KOPT-K1 (cell line): ENCODE data around the gene IRX1.

Experiments
- H3K27ac ChIP-seq: fragments of 200-600 bp; sonication (generic); 2 replicates; pipeline ENCODE4 v1.5.1; 2016; ENCODE audit warnings: antibody characterized with exemption, mild to moderate bottlenecking, low read depth, low read length; ENCODE audit not compliant: poor library complexity, severe bottlenecking
- H3K36me3 ChIP-seq: fragments of 200-600 bp; sonication (generic); 2 replicates; pipeline ENCODE4 v1.5.1; 2017; ENCODE audit warnings: antibody characterized with exemption, mild to moderate bottlenecking, low read length, moderate library complexity; ENCODE audit not compliant: insufficient read depth
- H3K9me3 ChIP-seq: fragments of 200-600 bp; sonication (generic); 2 replicates; pipeline ENCODE4 v1.5.1; 2017; ENCODE audit warnings: antibody characterized with exemption, low read length, mild to moderate bottlenecking; ENCODE audit not compliant: insufficient read depth, poor library complexity, severe bottlenecking

The IRX1 gene

DNA sequence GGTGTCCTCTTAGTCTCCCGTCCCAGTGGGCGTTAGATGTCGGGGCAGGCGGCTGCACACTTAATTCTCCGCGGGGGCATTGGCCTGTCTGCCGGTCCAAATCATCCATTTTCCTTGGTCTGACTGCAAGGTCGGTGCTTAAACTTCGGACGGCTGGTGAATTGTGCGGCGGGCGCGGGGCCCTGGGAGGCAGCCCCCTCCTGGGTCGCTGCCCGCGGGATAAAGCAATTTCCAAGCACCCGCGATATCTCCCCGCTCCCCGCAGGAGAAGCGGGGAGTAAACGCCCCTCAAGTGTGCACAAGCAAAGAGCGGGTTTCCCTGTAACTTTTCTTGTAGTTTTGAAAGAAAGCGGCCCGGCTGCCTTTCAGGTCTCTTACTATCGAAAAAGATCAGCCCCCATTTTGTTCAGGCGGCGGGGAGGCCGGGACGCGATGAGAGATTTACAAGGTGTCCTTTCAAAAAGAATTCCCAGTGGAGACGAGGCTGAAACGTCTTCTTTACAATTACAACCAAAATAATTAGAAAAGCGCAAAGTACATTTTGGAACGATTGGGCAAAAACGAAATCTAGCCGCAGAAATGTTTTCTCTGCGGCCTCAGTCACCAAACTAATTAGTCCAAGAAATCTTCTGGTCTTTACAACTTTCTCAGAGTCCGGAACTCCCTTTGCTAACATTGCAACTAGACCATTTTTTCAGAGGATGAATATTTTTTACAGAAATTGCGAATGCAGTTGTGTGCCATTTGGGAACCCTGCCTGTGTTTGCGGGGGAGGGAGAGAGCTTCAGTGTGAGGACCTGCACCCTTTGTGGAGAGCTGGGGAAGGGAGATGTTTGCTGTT is 1.8 kb downstream of the IRX1 start:
- Histone ChIP-seq H3K27ac (no peak overlapping the region), H3K9me3 (peaks cover 83% of the 10 kb centered on the region), H3K36me3 (no peaks in the 10 kb centered on the region)

DNA sequence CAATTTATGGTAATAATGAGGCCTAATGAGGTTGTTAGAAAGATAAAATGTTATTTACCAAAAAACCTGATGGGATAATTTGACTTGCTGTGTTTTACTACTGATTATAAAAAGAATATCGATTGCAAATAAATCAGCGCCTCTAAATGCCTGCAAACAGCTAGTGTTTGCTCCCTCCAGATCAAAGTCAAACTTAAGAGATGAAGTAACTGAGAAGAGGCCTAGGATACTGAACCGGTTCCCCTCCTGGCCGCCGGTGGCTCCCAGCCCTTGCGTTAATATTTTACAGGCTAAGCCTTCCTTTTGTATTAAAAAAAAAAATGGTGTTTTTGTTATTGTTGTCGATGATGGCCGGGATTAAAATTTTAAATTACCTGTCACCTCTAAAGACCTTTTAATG is 2.6 kb downstream of the IRX1 start:
- Histone ChIP-seq H3K36me3 (no peaks in the 10 kb centered on the region), H3K27ac (no peak overlapping the region), H3K9me3 (peaks cover 83% of the 10 kb centered on the region)

DNA sequence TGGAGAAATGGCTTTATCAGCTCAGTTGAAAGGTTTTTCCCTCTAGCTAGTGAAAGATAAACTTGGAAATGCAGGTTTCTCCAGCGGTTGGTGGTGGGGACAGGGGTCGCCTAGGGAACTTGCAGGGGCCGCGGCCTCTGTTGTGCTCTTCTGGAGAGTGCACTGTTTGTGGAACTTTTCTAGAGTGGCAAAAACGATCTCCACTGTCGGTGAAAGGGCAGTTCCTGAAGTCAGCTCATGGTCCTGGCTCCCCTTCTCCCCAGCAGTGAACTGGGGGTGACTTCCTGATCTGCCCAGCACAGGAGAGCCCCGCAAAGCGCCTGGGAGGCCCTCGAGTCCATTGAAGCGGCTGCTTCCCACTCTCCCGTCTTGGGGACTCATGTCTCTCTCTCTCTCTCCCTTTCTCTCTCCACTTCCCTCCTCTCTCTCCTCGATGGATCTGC is 3.2 kb downstream of the IRX1 start:
- peaks cover 83% of the 10 kb centered on the region for H3K9me3 ChIP-seq
- H3K36me3 ChIP-seq: no peaks in the 10 kb centered on the region
- H3K27ac ChIP-seq: no peak overlapping the region

DNA sequence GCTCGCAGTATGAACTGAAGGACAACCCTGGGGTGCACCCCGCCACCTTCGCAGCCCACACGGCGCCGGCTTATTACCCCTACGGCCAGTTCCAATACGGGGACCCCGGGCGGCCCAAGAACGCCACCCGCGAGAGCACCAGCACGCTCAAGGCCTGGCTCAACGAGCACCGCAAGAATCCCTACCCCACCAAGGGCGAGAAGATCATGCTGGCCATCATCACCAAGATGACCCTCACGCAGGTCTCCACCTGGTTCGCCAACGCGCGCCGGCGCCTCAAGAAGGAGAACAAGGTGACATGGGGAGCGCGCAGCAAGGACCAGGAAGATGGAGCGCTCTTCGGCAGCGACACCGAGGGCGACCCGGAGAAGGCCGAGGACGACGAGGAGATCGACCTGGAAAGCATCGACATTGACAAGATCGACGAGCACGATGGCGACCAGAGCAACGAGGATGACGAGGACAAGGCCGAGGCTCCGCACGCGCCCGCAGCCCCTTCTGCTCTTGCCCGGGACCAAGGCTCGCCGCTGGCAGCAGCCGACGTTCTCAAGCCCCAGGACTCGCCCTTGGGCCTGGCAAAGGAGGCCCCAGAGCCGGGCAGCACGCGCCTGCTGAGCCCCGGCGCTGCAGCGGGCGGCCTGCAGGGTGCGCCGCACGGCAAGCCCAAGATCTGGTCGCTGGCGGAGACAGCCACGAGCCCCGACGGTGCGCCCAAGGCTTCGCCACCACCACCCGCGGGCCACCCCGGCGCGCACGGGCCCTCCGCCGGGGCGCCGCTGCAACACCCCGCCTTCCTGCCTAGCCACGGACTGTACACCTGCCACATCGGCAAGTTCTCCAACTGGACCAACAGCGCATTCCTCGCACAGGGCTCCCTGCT is 3.8 kb downstream of the IRX1 start:
- peaks cover 83% of the 10 kb centered on the region for H3K9me3 ChIP-seq
- no peak overlapping the region for H3K27ac ChIP-seq
- no peaks in the 10 kb centered on the region for H3K36me3 ChIP-seq

DNA sequence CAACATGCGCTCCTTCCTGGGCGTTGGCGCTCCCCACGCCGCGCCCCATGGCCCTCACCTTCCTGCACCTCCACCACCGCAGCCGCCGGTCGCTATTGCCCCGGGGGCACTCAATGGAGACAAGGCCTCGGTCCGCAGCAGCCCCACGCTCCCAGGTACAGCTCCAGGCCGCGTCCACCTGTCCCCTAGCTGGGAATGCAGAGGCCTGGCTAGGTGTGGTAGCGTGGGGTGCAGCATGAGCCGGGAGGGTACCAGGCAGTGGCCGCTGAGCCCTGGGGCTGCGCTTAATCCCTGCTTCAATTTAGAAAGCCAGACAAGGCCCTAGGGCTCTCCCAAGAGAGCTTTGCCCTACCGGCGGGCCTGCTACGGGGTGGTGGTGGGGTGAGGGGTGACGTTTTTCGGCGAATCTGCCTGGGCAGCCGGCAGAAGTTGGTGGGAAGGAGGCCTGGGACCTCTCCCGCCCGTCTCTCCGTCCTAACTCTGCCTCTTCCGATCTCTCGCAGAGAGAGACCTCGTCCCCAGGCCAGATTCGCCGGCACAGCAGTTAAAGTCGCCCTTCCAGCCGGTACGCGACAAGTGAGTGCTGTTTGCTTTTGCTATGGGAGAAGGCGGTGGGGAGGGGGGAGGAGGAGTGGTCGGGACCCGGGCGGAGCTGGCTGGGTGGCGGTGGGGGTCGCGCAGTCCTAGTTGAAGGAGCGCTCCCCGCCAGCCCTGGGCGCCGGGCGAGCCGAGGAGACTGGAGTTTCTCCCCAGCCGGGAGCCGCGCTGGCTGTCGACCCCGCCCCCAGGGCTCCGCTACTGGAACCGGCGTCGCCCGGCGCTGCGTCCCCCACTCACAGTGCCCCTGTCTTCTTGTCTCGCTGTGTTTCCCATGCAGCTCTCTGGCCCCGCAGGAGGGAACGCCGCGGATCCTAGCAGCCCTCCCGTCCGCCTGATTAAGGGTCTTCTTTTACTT is 4.8 kb downstream of the IRX1 start:
- no peak overlapping the region for H3K27ac ChIP-seq
- no peaks in the 10 kb centered on the region for H3K36me3 ChIP-seq

DNA sequence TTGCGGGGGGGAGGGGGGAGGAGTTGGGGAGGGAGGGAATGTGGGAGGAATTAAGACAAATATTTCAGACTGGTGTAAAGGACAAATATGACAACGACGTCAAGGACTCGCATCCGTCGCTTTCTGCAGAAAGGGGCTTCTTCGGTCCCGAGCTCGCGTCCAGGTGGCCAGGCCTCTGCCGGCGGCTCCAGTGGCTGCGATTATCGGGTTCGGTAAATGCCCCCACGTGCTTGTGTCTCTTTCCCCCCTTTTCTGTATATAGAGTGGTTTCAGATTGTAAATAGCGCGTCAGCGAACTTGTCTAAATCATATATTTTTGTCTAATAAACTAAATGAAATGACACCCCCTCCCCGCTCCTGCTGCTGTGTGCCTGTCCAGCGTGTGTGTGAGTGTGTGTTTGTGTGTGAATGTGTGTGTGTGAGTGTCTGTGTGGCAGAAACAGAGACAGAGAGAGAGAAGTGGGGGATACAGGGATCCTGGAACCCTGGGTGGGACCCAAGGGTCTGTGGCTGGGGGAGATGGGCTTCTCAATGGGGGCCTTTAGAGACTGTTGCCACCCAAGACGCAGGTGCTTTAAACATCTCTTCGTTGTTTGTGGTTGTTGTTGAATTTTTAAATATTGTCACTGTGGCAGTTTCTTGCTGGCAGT is 5.6 kb downstream of the IRX1 start:
- H3K27ac ChIP-seq: no peak overlapping the region
- peaks cover 88% of the 10 kb centered on the region for H3K9me3 ChIP-seq
- no peaks in the 10 kb centered on the region for H3K36me3 ChIP-seq

More for the DNA sequence above, 4.8 kb downstream of the IRX1 start:
- H3K9me3 ChIP-seq: peaks cover 83% of the 10 kb centered on the region

DNA sequence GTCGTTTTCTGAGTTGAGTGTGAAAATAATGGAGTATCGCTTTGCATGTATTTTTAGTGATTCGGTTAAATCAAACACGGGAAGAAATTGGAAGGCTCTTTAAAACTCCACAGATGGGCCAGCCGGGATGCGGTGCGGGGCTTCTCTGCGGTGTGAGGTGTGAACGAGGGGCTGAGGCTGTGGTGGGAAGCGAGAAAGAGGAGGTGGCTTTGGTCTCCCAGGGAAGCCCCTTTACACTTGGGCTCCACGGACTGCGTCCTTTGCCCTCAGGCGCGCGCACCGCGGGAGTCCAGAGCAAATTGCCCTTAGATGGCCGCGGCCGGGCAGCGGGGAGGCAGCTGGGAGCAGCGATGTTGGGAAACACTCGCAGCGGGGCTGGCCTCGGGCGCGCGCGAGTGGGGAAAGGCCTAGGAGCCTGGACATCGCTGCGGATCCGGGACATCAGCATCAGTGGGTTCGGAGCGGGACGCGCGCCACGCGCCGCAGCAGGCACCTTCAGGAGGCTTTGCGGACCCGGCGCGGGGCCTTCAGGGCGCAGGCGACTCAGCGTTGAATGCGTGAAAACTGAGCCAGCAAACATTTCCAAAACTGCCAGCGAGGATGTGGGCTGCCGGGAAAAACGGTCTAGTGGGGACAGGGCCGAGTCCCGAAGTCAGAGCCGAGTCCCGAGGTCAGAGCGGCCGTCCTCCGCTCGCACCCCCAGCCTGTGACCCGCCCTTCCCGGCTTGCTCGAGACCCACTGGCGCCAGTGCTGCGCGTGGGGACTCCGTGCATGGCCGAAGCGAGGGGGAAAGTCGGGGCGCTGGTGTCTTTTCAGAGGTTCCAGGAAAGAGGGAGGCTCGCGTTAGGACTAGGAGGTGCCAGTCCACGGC is 6.5 kb downstream of the IRX1 start:
- peaks cover 87% of the 10 kb centered on the region for H3K9me3 ChIP-seq
- H3K27ac ChIP-seq: no peak overlapping the region
- H3K36me3 ChIP-seq: no peaks in the 10 kb centered on the region

DNA sequence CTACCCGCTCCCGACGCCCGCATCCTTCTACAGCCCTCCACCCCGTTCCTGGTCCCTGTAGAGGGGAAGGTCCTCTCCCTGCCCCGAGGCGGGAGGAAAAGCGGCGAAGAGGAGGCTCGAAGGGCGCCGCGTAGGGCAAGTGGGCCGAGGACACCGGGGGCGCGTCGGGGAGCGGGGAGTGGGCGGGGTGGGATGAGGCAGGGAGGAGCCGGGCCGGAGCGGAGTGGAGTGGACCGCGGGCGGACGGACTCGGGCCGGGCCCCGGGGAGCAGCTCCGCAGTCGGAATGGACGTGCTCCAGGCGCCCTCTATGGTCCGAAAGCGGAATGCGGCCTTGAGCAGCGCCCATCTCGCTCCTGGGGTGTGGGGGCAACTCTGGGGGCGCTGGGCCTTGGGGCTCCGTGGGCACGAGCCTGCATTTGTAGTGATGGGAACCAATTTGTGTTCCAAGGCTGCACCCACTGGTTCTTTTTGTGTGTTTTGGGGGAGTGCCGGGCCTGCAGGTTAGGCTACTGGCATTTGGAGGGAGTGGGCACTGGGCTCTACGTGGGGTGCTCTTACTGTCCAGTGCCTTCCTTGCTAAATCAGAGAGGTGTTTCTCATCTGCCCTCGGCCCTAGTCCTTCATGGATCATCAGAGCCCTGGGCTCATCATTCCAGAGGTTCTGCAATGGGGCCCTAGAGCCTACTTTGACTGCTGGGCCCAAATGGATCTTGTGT is 7.3 kb downstream of the IRX1 start:
- no peaks in the 10 kb centered on the region for H3K36me3 ChIP-seq
- H3K27ac ChIP-seq: no peak overlapping the region
- H3K9me3 ChIP-seq: peaks cover 85% of the 10 kb centered on the region

DNA sequence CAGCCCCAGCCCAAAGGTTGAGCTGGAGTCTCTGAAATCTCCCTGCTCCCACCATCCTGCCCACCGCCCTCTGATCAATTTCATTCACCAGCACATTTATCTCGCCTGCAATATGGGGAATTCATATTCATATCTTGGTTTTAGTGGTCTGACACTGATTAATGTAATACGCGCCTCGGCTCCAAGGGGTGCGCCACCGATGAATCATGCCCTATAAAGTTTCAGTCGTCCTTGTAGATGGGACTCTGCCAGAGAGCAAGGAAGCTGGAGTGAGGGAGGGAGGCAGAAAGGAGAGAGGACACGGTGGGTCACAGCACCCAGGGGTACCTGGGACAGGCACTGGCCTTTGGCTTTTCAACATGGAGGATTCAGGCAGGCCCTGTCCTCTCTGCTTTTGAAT is 8.9 kb downstream of the IRX1 start:
- peaks cover 75% of the 10 kb centered on the region for H3K9me3 ChIP-seq
- H3K27ac ChIP-seq: no peak overlapping the region
- H3K36me3 ChIP-seq: no peaks in the 10 kb centered on the region

DNA sequence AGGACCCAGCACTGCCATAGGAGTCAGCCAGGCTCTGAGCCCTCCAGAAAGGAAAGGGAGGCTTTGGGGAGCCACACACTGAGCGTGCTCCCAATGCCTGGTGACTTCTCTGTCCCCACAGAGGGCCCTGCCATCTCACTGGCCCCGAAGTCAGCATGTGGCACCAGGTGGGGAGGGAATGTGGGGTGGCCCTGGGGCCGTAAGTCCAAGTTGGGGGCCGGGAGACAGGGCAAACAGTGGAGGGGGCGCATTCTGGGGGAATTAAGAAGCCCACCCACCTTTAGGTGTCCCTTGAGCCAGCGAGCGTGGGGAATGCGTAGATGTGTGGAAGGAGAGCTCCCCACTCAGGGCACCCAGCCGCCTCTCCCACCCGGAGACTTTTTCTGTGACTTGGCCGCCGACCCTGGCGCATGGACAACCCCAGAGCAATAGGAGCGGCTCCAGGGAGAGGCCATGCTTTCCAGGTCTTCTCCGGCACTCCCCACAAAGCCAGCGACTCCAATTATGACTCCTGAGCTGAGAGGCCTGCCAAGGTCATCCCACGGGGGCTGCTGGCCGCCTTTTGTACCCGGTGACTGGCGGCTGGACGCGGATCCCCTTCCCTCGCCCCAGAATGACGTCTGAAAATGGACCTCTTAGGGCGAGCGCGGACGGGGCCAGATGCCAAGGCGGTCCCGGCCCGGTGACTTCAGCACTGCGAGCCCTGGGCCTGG is 9.8 kb downstream of the IRX1 start:
- peaks cover 66% of the 10 kb centered on the region for H3K9me3 ChIP-seq
- H3K27ac ChIP-seq: no peak overlapping the region
- H3K36me3 ChIP-seq: no peaks in the 10 kb centered on the region

DNA sequence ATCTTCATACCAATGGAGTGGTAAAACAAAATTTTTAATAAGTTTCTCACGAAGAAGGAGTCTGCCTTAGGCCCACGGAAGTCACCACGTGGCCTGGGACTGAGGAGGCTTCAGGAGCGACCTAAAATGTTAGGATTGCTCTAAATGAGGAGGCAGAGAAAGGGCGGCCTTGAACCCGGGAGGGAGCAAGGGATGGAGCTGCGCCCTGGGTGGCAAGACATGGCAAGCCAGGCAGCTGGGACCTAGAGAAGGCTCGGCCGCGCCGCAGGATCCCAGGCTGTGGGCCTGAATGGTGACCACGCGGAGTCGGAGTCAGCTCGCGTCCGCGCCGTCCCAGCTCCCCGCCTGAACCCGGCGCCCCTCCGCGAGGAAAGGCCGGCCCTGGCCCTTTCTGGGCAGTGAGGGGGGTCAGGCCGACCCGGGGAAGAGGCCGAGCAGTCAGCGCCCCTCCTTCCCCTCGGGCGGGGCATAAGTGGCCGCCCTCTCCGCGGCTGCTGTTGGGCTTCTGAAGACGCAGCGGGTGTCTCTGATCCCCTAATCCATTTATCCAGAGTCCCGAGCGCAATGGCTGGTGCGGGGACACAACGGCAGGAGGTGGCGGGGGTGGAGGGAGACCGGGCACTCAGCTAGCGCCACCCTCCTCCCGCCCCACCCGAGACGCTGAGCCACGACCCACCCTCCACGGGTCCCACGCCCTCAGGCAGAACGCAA is 10.6 kb downstream of the IRX1 start:
- H3K9me3 ChIP-seq: peaks cover 58% of the 10 kb centered on the region
- no peaks in the 10 kb centered on the region for H3K36me3 ChIP-seq
- H3K27ac ChIP-seq: no peak overlapping the region

DNA sequence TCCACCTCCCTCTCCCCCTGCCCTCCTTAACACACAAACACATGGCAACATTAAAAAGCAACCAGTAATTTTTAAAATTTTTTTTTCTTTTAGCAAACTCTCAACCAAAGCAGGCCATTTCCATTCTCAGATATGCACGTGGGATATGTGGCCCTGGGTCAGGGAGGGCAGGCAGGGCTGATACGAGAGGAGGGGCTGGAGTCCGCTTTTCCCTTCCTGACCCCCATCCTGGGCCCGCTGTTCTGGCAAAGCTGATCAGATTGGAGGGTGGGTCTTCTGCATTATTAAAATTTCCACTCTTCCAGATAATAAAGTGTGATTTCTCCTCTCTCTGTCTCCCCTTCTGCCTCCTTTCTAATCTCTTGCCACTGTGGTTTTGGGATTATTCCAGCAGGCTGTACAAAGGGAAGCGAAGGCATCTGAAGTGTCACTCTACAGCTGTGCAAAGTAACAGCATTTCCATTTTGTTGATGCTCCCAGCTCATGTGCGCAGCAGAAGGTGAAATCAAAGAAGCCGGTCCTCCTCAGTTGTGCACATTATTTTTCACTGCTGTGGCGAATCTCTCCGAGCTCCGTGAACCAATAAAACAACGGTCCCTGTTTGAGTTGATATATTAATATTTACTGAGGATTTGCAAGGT is 12.0 kb downstream of the IRX1 start:
- Histone ChIP-seq H3K36me3 (no peaks in the 10 kb centered on the region), H3K9me3 (peaks cover 44% of the 10 kb centered on the region), H3K27ac (no peak overlapping the region)
